Amniotic epithelial cell (primary cell): ENCODE results near the gene FRMD1.

ENCODE experiments used
- DNase-seq: peaks from one replicate; pipeline ENCODE4 v3.0.0-alpha.2; 2010; ENCODE audit warnings: low read depth

The FRMD1 gene

DNA sequence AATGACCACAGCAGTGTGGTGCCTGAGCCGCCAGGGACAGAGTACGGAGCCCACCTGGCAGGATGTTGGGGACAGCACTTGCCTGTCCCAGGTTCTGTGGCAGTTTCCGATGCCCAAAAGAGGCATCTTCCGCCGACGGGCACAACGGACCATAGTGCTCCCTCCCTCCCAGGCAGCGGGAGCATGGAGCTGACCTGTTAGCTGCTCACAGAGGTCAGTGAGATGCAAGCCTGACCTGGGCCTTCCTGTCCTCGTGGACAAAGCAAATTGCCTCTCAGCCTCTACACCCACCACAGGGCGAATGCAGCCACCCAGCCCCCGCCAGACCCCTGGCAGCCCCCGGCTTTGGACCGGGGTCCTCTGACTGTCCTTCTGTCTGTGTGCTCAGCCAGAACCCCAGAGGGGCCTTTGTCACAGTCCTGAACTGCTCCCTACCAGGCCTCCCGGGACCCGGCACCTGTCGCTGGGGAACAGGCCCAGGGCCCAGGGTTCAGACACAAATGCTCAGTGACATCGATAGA, 16.2 kb upstream of the FRMD1 start:
- DNase-seq, result no peak

- no peak for DNase-seq
These were observed 14.6 kb upstream of the FRMD1 start for GRCh38 chr6:168093634-168094033.

- no peak for DNase-seq
These were observed 14.1 kb upstream of the FRMD1 start for GRCh38 chr6:168093071-168093505.

- DNase-seq, result no peak
These were observed 13.5 kb upstream of the FRMD1 start for GRCh38 chr6:168092541-168092940.

DNA sequence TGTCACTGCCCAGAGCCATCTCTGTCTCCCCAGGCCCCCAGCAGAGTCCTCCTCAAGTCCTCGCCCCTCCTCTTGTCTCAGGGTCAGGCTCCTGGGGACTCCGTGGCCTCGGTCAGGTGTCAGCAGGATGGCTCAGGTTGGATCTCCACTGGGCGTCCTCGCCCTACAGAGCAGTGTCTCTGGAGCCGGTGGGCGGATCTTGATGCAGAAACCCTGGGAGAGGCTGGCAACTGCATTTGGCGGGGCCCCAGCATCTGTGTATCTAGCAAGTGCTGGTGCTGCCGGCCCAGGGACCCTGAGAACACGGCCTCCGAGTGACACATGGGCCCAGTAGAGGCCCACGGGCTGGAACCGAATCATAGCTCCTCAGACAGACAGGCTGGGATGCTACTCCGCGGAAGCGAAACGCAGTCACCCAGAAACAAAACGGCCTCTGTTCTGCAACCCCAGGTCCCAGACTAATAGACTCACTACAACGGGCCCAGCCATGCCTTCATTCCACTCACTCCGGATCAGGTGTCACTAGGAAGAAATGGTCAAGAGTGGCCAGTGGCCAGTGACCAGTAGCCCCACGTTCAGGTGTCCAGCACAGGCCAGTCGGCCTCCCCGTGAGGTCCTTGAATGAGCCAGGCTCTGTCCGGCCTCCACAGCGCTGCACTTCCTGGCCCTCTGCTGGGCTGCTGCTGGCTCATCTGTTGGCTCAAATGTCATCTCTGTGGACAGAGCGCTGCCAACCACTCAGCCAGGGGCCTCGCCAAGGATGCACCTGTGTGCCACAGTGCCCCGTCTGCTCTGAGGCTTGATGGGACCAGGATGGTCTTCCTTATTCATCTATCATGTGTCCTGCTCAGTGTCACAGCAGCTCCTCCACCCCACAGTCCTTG, 12.6 kb upstream of the FRMD1 start:
- DNase-seq, result no peak

- DNase-seq, result no peak
These were observed 11.7 kb upstream of the FRMD1 start for GRCh38 chr6:168090706-168091105.

GRCh38 chr6:168090064-168090690, 11.2 kb upstream of the FRMD1 start:
- DNase-seq, result no peak

DNA sequence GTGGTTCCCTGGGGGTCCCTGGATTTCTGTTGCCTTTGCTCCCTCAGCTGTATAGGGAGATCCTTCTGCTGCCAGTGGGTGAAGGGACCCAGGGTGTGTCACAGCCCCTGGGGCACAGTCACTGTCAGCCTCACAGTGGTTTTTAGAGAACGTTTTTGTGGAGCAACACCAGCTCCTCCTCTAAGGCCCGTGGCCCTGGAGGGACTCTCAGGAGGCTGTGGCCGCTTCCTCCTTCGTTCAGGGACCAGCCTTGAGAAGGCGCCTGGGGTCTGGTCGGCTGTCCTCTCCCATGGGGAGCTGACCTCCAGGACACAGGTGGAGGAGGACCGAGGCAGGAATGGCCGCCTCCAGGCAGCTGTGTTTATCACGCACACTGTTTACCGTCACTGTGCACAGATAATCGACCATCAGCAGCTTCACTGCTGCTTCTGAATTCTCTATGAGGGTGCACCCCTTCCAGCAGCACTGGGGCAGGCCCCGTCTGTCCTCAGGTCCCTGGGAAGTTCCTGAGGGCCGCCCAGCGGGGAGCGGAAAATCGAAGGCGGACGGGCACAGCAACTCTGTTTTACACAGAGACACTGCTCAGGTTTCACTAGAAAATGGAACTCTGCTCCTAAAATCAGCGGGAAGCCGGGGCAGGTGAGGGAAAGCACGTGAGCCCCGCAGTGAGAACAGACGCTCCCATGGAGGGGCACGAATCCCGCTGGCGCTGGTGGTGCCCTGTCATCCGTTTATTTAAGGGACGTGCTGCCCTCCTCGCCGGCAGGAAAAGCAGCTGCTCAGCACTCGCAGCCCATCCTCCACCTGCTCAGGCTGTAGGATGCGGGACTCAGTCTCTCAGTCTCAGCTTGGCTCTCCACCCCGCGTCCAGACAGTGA, 10.4 kb upstream of the FRMD1 start:
- no peak for DNase-seq

- DNase-seq, result peak; percentile 85
These were observed 9.4 kb upstream of the FRMD1 start for GRCh38 chr6:168088161-168089053.

GRCh38 chr6:168087436-168088160, 8.6 kb upstream of the FRMD1 start:
- no peak for DNase-seq

GRCh38 chr6:168086616-168087015, 7.6 kb upstream of the FRMD1 start:
- no peak for DNase-seq

DNA sequence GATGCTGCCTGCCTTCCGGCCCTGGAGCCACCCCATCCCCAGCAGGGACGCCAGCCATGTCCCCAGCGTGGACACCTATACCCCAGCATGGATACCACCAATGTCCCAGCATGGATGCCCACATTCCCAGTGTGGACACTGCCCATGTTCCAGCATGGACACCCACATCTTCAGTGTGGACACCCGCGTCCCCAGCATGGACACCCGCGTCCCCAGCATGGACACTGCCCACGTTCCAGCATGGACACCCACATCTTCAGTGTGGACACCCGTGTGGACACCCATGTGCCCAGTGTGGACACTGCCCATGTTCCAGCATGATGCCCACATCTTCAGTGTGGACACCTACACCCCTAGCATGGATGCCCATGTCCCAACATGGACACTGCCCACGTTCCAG, 7.1 kb upstream of the FRMD1 start:
- no peak for DNase-seq

DNA sequence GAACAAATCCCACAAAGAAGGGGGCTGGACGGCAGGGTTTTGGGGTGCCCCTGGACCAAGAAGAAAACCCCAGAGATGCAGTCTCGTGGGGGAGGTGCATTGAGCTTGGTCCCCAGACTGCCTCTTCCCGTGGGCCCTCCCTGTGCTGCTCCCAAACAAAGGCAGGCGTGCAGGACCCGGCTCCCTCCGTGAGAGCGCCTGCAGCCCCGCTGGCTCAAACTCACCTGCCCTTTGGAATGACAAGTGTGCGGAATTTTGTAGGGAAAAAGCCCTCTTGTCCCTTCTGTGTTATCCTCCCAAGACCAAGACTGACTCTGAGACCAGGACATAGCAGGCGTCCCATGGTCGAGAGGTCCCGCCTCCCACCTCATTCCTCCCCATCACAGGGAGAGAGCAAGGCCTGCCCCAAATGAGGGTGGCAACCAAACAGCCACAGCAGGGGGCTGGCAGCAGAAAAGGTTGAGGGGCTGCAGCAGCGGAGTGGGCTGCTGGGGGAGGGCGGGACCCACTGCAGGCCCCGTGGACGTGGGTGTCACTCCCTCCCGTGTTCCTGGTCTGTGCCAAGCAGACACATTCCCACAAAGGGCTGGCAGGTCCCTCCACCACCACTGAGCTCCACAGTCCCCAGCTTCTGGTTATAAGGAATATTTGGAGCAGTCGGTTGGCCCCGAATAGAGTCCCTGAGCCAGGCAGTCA, 5.6 kb upstream of the FRMD1 start:
- no peak for DNase-seq

DNA sequence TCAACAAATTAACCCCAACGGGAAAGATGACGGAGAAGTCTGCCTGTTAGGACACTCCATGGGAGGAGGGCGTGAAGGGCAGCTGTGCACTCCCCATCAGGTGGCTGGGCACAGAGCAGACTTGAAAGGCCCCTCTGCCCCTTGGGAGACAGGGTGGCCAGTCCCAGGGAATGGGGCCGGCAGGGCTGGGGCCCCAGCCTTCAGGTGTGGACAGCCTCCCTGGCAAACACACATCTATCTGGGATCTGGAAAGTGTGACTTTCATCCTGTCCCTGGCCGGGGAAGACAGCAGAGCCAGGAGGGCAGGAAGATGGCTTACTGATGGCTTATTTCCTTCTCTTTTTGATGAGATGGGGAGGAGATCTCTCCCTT, 4.5 kb upstream of the FRMD1 start:
- no peak for DNase-seq

- DNase-seq, result no peak
These were observed 4.0 kb upstream of the FRMD1 start for GRCh38 chr6:168082860-168083513.

GRCh38 chr6:168081858-168082546, 3.0 kb upstream of the FRMD1 start:
- DNase-seq, result no peak

DNA sequence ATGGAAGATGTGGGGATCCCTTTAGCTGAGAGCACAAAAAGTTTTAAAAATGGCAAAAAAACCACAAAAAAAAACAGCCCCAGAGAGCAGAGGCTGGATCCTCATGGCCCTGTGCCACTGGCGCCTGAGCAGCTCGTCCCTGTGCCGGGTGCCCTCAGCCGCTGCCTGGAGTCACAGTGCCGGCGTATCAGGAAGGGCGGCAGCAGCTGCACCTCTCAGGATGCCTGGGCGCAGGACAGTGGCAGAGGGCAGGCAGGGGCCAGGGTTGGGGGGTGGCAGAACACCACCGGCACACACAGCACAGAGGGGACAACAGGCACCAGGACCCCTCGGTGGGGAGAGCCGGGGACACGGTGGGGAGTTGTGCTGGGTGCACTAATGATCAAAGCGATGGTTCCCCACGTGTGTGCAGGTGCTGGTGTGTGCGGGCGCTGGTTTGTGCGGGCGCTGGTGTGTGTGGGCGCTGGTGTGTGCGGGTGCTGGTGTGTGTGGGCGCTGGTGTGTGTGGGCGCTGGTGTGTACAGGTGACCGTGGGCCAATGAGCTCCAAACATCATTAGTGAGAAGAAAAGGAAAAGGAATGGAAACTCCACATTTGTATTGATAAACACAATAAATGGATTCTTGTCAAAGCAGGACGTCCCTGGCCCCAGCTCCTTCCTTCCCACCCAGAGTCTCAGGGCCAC, 1.5 kb upstream of the FRMD1 start:
- no peak for DNase-seq
